UCSD-AML1 (cell line): Measurements from ENCODE around the gene CTSS.
A peak's percentile ranks its signal among the peaks of the same experiment; 100 is the strongest.
"Not testable (repeated sequence)": the region's sequence is repeated elsewhere in the genome, so short reads cannot be mapped to it uniquely, and the experiment has no call there.

Experiments used
- DNase-seq: peaks from one replicate; lab custom pipeline; 2025; ENCODE audit not compliant: unreplicated experiment; lab: John Stamatoyannopoulos, UW

The CTSS gene

GRCh38 chr1:150765296-150765976, at the start of gene CTSS:
CTSS (minus strand) TSS chr1:150765778; CDS start chr1:150764763, 1,015 bp downstream.
- no peak for DNase-seq

- peak; percentile 55 for DNase-seq
Measured at GRCh38 chr1:150813028-150813707, 47.6 kb upstream of the CTSS start.

GRCh38 chr1:150810958-150811659, 45.5 kb upstream of the CTSS start:
- no peak for DNase-seq

- DNase-seq, result no peak
Measured at GRCh38 chr1:150809651-150810050, 44.1 kb upstream of the CTSS start.

- no peak for DNase-seq
Measured at GRCh38 chr1:150808846-150809245, 43.3 kb upstream of the CTSS start.

- DNase-seq, result no peak
Measured at GRCh38 chr1:150808121-150808520, 42.5 kb upstream of the CTSS start, which contains the start of gene CTSK. CTSK (minus strand) TSS chr1:150808260; CDS start chr1:150806805, 1,455 bp downstream.

GRCh38 chr1:150807249-150808023, 41.9 kb upstream of the CTSS start:
- peak; percentile 11 for DNase-seq

GRCh38 chr1:150805899-150806298, 40.3 kb upstream of the CTSS start:
- no peak for DNase-seq

GRCh38 chr1:150804671-150805070, 39.1 kb upstream of the CTSS start:
- no peak for DNase-seq

- DNase-seq, result no peak
Measured at GRCh38 chr1:150799089-150799488, 33.5 kb upstream of the CTSS start.

GRCh38 chr1:150798525-150798924, 32.9 kb upstream of the CTSS start:
- no peak for DNase-seq

- DNase-seq, result no peak
Measured at GRCh38 chr1:150796374-150796773, 30.8 kb upstream of the CTSS start.

GRCh38 chr1:150793778-150794177, 28.2 kb upstream of the CTSS start:
- not testable (repeated sequence) for DNase-seq

- DNase-seq, result no peak
Measured at GRCh38 chr1:150793221-150793620, 27.6 kb upstream of the CTSS start.

GRCh38 chr1:150791585-150791984, 26.0 kb upstream of the CTSS start:
- DNase-seq, result no peak

GRCh38 chr1:150789396-150789795, 23.8 kb upstream of the CTSS start:
- no peak for DNase-seq

- no peak for DNase-seq
Measured at GRCh38 chr1:150788946-150789345, 23.4 kb upstream of the CTSS start.

GRCh38 chr1:150787455-150787854, 21.9 kb upstream of the CTSS start:
- no peak for DNase-seq

- no peak for DNase-seq
Measured at GRCh38 chr1:150780510-150780909, 14.9 kb upstream of the CTSS start.

- DNase-seq, result no peak
Measured at GRCh38 chr1:150778409-150778808, 12.8 kb upstream of the CTSS start.

- no peak for DNase-seq
Measured at GRCh38 chr1:150777544-150777943, 12.0 kb upstream of the CTSS start.
